Retinal pigment epithelial cell (primary cell): ENCODE data around the gene SSH2.

Experiments used
- DNase-seq: peaks from one replicate; pipeline ENCODE4 v3.0.0-alpha.2; 2010; ENCODE audit warnings: low read depth
- H3K4me3 ChIP-seq: 2 replicates; pipeline ENCODE4 v1.5.1; 2011; ENCODE audit warnings: mild to moderate bottlenecking, low read length, control low read depth, moderate library complexity
- TF ChIP-seq, protein P1 (sequence below): conservative IDR thresholded peaks from 2 replicates; pipeline ENCODE4 v1.5.1; 2011; ENCODE audit warnings: low read depth, low read length, control low read depth, inconsistent platforms

The SSH2 gene

DNA sequence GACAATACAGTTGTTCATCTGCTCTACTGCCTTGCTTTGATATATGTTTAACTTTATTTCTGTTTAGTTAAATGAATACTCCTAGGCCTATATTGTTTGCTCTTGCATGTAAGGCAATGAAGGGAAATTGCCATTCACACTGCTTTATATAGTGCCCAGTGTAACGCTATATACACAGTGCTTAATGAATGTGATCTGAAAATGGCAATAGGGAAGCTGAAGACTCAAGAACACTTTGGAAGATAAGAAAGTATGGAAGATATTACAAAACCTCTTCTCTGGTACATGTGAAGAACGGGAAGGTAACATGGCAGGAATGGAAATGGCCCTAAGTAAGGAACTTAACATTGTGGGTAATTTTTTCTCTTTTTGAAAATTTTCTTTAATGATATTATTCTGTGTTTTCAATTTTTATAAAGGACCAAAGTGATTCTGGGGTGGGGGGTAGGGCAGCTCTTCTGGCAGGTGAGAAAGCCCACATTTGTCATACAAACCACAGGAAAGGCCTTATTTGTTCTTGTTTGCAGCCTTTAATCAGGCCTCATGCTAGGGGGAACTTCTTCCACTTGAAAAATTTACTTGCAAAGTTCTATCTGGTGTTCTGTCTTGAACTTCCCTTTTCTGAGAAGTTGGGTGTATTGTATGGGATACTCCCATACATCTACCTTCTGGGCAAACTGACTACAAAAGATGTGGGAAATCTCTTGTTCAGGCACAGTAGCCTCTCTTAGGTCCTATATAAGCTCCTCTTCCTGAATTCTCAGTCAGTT lies 206.6 kb downstream of the SSH2 start:
- no peak for DNase-seq
- TF ChIP-seq, protein P1, sequence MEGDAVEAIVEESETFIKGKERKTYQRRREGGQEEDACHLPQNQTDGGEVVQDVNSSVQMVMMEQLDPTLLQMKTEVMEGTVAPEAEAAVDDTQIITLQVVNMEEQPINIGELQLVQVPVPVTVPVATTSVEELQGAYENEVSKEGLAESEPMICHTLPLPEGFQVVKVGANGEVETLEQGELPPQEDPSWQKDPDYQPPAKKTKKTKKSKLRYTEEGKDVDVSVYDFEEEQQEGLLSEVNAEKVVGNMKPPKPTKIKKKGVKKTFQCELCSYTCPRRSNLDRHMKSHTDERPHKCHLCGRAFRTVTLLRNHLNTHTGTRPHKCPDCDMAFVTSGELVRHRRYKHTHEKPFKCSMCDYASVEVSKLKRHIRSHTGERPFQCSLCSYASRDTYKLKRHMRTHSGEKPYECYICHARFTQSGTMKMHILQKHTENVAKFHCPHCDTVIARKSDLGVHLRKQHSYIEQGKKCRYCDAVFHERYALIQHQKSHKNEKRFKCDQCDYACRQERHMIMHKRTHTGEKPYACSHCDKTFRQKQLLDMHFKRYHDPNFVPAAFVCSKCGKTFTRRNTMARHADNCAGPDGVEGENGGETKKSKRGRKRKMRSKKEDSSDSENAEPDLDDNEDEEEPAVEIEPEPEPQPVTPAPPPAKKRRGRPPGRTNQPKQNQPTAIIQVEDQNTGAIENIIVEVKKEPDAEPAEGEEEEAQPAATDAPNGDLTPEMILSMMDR, result no peak
- H3K4me3 ChIP-seq, result no peak overlapping the region

DNA sequence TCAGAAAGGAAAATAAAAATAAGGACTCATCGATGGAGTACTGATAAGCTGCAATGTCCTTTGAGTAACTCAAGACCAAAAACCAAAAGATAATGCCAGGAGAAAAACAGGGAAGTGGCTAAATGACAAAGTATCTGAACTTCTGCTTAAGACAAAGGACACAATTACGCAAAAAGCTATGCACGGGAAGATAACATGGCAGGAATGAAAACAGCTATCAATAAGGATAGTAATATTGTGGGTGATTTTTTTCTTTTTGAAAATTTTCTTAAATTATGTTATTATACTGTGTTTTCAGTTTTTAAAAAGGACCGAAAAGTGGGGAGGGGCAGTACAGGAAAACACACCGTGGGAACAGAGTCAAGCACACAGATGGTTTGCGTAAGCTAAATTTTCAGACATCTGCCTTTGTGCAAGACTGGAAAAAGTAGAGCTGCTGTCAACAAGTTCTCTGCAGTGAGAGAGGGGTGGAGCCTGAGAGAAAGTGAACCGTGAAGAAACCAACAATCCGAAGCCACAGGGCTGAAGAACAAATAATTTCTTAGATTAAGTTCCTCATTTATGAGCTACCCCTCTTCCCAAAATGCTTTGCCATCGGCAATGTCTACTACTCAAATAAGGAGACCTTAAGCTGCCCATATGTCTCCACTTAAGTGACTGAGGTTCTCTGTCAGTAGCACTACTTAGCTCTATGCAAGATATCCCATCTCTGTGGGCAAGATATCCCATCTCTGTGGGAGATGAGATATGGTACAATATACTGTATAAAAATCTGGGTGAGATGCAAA lies 207.4 kb downstream of the SSH2 start:
- no peak for DNase-seq
- TF ChIP-seq, protein P1, result no peak
- no peak overlapping the region for H3K4me3 ChIP-seq

DNA sequence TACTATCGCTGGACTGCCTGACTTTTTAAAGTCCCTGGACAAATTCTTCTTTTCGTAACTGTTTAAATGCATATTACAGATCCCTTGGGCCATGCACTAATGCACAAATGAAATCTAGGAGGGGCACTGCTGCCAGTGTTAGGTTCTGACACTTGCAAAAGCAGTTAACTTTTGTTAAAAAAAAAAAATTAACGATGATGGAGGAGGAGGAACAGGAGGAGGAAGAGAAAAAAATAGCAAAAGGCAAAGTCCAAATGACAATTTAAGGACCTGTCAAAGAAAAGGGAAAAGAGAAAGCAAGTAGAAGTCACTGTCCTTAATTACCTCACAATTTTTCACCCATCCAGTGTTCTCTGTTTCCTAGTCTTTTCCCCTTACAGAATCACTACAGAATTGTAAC lies 209.5 kb downstream of the SSH2 start:
- H3K4me3 ChIP-seq, result no peak overlapping the region
- TF ChIP-seq, protein P1, result no peak
- DNase-seq, result no peak

DNA sequence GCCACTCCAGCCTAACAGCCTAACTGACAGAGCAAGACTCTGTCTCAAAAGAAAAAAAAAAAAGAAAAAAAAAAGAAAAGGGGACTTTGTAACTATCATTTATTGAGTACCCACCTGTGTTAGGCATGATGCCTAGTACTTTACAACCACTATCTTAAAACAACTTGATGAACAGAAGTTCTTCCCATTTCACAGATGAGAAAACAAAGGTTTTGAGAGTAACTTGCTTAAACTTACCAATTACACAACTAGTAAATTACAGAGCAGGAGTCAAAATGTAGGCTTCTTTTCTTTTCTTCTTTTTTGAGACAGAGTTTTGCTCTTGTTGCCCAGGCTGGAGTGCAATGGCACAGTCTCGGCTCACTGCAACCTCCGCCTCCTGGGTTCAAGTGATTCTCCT lies 210.6 kb downstream of the SSH2 start:
- no peak overlapping the region for H3K4me3 ChIP-seq
- no peak for DNase-seq
- TF ChIP-seq, protein P1, result no peak

DNA sequence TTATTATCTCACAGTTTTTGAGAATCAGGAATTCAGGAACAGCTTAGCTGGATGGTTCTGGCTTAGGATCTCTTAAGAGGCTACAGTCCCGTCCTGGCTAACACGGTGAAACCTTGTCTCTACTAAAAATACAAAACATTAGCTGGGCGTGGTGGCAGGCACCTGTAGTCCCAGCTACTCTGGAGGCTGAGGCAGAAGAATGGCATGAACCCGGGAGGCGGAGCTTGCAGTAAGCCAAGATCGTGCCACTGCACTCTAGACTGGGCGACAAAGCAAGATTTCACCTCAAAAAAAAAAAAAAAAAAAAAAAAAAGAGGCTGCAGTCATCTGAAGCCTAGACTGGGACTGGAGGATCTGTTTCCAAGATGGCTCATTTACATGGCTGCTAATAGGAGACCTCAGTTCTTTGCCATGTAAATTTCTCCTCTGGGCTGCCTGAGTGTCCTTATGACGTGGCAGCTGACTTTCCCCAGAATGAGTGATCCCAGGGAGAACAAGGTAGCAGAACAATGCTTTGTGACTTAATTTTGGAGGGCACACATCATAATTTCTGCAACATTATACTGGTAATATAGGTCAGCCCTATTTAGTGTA lies 211.5 kb downstream of the SSH2 start:
- no peak overlapping the region for H3K4me3 ChIP-seq
- DNase-seq, result no peak
- TF ChIP-seq, protein P1, result no peak

DNA sequence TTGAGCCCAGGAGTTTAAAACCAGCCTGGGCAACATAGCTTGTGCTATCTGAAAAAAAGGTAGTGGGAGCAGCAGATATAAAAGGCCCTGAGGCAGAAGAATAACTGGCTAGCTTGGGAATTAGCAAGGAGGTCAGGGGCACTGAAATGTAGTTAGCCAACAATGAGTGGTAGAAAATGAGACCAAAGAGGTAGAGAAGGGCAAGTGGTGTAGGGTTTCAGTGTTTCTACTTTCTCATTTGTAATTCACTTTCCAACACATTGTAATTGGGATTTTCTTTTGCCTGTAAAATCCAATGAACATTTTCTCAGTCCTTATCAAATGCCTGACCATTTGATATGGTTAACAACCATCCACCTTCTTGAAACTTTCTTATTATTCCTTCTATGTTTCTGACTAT lies 212.2 kb downstream of the SSH2 start:
- no peak for DNase-seq
- H3K4me3 ChIP-seq, result no peak overlapping the region
- TF ChIP-seq, protein P1, result no peak

DNA sequence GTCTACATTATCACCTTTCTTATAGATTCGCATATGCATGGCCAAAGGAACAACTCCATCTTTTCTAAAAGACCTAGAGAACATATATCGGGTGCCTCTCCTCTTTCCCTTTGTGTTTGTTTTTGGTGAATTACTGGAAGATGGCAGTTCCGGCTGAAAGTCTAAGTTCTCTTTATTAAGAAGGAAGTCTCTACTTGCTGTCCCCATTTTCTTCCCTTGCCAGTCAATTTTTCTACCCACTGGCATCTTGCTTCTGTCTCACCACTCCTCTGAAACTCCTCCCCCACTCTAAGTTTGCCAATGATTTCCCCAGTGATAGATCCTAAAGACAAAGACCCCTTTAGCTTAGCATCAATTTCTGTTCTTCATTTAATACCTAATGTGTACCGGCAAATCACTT lies 213.5 kb downstream of the SSH2 start:
- DNase-seq, result no peak

More for the DNA sequence above, 213.5 kb downstream of the SSH2 start:
- TF ChIP-seq, protein P1, result no peak
- H3K4me3 ChIP-seq, result no peak overlapping the region
